K562 (cell line): ENCODE data around the gene CELA3A.
"Not testable (repeated sequence)": the region's sequence is repeated elsewhere in the genome, so short reads cannot be mapped to it uniquely, and the experiment has no call there.

Experiments
- BHLHE40 ChIP-seq: IDR thresholded peaks from 2 replicates; pipeline ENCODE4 v1.6.1; 2011; ENCODE audit warnings: low read length, improper control_type of control experiment
- CHD1 ChIP-seq: fragments of 200-600 bp; sonication (generic); IDR thresholded peaks from one replicate; pipeline ENCODE4 v1.6.1; 2012; ENCODE audit warnings: mild to moderate bottlenecking, moderate library complexity, low read length, inconsistent platforms
- FOXA1 ChIP-seq: fragments of 450-650 bp; IDR thresholded peaks from 2 replicates; pipeline ENCODE4 v1.6.1; 2016; ENCODE audit warnings: mild to moderate bottlenecking, borderline replicate concordance
- HSF4 ChIP-seq: fragments of 250-450 bp; sonication (Bioruptor Pico); IDR thresholded peaks from 2 replicates; pipeline ENCODE4 v2.1.2; 2022; ENCODE audit warnings: mild to moderate bottlenecking, moderate library complexity, borderline replicate concordance
- REST ChIP-seq, 2 experiments: fragments of 450-650 bp; formaldehyde crosslinking in 1 of 2; IDR thresholded peaks; 2 replicates each; pipeline versions ENCODE4 v1.4.0 to v1.6.1; 2014 to 2020; ENCODE audit warnings: mild to moderate bottlenecking in 2 of 2, borderline replicate concordance in 1 of 2, low read depth in 1 of 2
- TF ChIP-seq, protein P1 (sequence below): fragments of 450-650 bp; formaldehyde crosslinking; IDR thresholded peaks from 2 replicates; pipeline ENCODE4 v1.4.0; 2020; ENCODE audit warnings: mild to moderate bottlenecking, moderate library complexity
- TF ChIP-seq, protein P2 (sequence below): sonication (generic); formaldehyde crosslinking; IDR thresholded peaks from 2 replicates; pipeline ENCODE4 v1.9.0; 2022; ENCODE audit warnings: mild to moderate bottlenecking, missing genetic modification reagents

DNA sequence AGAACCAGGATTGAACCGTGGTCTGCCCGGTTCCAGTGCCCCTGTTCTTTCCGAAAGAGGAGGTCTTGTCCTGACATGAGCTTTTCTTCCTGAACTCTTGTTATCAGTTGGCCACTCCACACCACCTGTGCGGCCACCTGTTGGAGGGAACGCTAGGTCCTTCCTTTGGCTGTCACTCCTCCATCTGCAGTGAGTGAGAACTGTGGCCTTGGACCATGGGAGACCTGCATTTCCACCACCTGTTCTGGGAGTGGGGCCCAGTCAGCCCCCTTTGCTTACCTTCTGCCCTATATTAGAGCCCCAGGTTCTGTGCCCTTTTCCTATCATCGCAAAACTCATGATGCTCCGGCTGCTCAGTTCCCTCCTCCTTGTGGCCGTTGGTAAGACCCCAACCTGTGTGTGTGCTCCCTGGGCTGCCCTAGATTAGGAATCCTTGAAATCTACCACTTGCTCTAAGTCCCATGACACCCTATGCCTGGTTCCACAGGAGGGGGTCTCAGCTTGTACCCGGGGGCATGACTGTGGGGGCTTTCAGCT, 24.7 kb upstream of the CELA3A start, which contains the start of gene CELA3B:
- TF ChIP-seq FOXA1; HSF4; REST (IDR thresholded peaks at IDR 0.05; ENCODE audit: borderline replicate concordance); REST (CRISPR knock-in tag; IDR thresholded peaks at IDR 0.05; ENCODE audit: low read depth); CHD1; BHLHE40: not testable (repeated sequence)
- TF ChIP-seq, protein P1, sequence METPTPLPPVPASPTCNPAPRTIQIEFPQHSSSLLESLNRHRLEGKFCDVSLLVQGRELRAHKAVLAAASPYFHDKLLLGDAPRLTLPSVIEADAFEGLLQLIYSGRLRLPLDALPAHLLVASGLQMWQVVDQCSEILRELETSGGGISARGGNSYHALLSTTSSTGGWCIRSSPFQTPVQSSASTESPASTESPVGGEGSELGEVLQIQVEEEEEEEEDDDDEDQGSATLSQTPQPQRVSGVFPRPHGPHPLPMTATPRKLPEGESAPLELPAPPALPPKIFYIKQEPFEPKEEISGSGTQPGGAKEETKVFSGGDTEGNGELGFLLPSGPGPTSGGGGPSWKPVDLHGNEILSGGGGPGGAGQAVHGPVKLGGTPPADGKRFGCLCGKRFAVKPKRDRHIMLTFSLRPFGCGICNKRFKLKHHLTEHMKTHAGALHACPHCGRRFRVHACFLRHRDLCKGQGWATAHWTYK (CRISPR knock-in tag), result not testable (repeated sequence)
- TF ChIP-seq, protein P2, sequence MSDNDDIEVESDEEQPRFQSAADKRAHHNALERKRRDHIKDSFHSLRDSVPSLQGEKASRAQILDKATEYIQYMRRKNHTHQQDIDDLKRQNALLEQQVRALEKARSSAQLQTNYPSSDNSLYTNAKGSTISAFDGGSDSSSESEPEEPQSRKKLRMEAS (CRISPR knock-in tag), result not testable (repeated sequence)
